ENCODE measurements around the gene CAT.

CAT gene

DNA sequence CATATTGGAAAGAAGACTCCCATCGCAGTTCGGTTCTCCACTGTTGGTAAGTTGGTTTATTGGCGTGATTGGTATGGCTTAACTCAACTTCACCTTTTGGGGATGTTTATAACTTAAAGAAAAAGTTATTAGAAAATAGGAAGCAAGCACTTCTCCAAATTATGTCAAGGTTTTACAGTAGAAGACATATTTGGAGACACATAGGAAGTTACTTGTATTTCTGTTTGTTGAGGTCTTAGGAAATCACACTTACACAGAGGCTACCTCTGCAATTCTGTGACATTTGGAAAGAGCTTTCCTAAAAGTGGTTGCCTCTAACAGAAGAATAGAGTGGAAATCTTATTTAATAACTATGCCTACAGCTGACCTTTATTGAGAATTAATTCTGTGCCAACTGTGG, 12.3 kb downstream of the CAT start:
- no peak for DNase-seq (ENCODE audit: low spot score)
- no peak for TF ChIP-seq CTCF (IDR thresholded peaks at IDR 0.05; ENCODE audit: borderline replicate concordance, control extremely low read depth, extremely low read depth, insufficient read depth, missing control alignments)
- in situ Hi-C loops (cut with MboI; ENCODE audit: low sequenced_read_pairs, unreplicated experiment) = no loop called here

GRCh38 chr11:34454308-34455032, 15.7 kb downstream of the CAT start:
- DNase-seq (ENCODE audit: low spot score) = no peak
- no peak for TF ChIP-seq CTCF (IDR thresholded peaks at IDR 0.05; ENCODE audit: borderline replicate concordance, control extremely low read depth, extremely low read depth, insufficient read depth, missing control alignments)
- in situ Hi-C loops (cut with MboI; ENCODE audit: low sequenced_read_pairs, unreplicated experiment) = no loop called here

GRCh38 chr11:34457607-34458006, 18.9 kb downstream of the CAT start:
- TF ChIP-seq CTCF (IDR thresholded peaks at IDR 0.05; ENCODE audit: borderline replicate concordance, control extremely low read depth, extremely low read depth, insufficient read depth, missing control alignments) = no peak
- in situ Hi-C loops (cut with MboI; ENCODE audit: low sequenced_read_pairs, unreplicated experiment) = no loop called here
- DNase-seq (ENCODE audit: low spot score) = no peak

DNA sequence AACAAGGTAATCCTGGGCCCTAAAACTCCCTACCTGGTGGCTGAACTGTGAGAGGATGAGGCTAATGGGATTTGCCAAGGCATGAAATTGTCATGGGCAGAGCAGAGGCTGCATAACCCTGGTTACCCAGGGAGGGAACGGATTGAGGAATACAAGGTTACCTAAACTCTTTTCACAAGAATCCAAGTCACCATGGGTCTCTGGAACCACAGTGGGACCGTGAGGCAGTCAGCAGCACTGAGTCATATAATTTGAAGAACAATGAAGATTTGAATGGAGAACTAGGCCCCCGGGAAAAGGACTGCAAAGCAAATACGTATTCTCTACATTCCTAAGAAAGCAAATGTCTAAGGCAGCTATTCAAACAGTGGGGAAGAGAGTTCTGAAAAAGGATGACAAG, 19.8 kb downstream of the CAT start:
- in situ Hi-C loops (cut with MboI; ENCODE audit: low sequenced_read_pairs, unreplicated experiment) = no loop called here
- TF ChIP-seq CTCF (IDR thresholded peaks at IDR 0.05; ENCODE audit: borderline replicate concordance, control extremely low read depth, extremely low read depth, insufficient read depth, missing control alignments) = no peak
- DNase-seq (ENCODE audit: low spot score) = no peak

DNA sequence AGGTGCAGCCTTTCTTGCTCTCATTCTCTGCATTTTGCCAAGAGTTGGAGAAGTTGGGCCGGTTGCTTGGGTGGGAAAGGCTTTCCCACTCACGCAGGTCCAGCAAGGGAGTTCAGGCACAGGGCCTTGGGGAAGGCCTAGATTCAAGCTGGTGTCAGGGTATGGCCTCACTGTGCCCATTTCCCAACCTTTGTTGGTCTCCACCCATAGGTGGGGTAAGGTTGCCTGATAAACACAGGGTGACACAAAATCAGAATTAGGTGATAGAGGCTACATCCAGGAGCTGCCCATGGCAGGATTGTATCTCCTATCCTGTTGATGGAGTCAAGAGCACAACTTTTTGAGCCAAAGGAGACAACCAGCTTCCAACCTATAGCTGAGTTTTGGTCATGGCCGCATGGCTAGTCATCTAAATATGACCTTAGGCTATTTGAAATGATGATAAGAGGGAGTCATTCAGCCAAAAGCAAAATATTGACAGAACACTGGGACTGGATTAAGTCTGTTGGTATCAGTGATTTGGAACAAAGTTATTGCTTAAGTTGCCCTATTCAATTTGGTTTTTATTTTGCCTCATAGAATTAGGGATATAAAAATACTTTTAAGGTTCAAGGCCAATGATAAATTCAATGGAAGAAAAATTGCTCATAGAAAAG, 20.9 kb downstream of the CAT start:
- in situ Hi-C loops (cut with MboI; ENCODE audit: low sequenced_read_pairs, unreplicated experiment) = no loop called here
- TF ChIP-seq CTCF (IDR thresholded peaks at IDR 0.05; ENCODE audit: borderline replicate concordance, control extremely low read depth, extremely low read depth, insufficient read depth, missing control alignments) = no peak
- no peak for DNase-seq (ENCODE audit: low spot score)

DNA sequence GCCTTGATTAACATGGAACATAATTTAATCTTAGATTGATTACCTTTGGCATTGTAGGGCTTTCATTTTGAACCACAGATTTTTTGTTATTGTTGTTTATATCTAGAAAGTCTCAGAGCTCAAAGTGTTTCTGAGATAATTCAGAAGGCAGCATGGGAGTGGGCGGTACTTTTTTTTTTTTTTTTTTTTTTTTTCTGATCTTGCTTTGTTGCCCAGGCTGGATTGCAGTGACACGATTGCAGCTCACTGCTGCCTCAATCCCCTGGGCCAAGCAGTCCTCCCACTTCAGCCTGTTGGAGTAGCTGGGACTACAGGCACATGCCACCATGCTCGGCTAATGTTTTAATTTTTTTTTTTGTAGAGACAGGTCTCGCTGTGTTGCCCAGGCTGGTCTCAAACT, 21.5 kb downstream of the CAT start:
- in situ Hi-C loops (cut with MboI; ENCODE audit: low sequenced_read_pairs, unreplicated experiment) = no loop called here
- TF ChIP-seq CTCF (IDR thresholded peaks at IDR 0.05; ENCODE audit: borderline replicate concordance, control extremely low read depth, extremely low read depth, insufficient read depth, missing control alignments) = no peak
- no peak for DNase-seq (ENCODE audit: low spot score)
